HepG2 (cell line): Measurements from ENCODE around the gene PTPRU. TPM values are rescaled to one million over a fixed set of nuclear protein-coding genes. Genes with fewer than 3 reads are reported as not detected.

Experiments used
- ATAC-seq: fragments of 200-7000 bp; cut with Tn5 transposase; 3 replicates; pipeline ENCODE4 v1.9.1; 2020; ENCODE audit warnings: mild to moderate bottlenecking, moderate library complexity
- BruUV-seq: library from RNA; stranded (reverse); fragments of 400-500 nt; replicated peaks from 2 replicates; lab custom pipeline; 2021; lab: Mats Ljungman, UMichigan
- CTCF ChIA-PET: fragments of 300-600 bp; formaldehyde crosslinking; extraction: SDS; loops from one replicate; lab custom pipeline; 2021; ENCODE audit warnings: low total read pairs, inconsistent platforms, low intra/inter-chr PET ratio; lab: Yijun Ruan, JAX
- POLR2A ChIA-PET: fragments of 350-600 bp; sonication (Branson Sonifier 250); formaldehyde crosslinking; loops from one replicate; lab custom pipeline; 2020; ENCODE audit warnings: antibody characterized with exemption, inconsistent platforms; lab: Yijun Ruan, JAX
- DNase-seq: peaks from one replicate; pipeline ENCODE4 v3.0.0-alpha.2; 2015; ENCODE audit warnings: low spot score
- FAIRE-seq: peaks from 3 replicates; lab custom pipeline; 2011; peaks lifted over from hg19 to GRCh38; lab: Jason Lieb, UNC
- H2AFZ ChIP-seq: one replicate; pipeline ENCODE4 v1.6.1; 2011; ENCODE audit warnings: low read length, inconsistent platforms
- H3K27ac ChIP-seq: fragments of 300-600 bp; 3 replicates; pipeline ENCODE4 v1.8.0; 2011; ENCODE audit warnings: mixed run types, mild to moderate bottlenecking, mixed read lengths, low read length, inconsistent platforms; ENCODE audit not compliant: insufficient read depth; ENCODE audit errors: extremely low read length
- H3K27me3 ChIP-seq, 2 experiments: fragments of 200-600 bp in 1 of 2; 2 replicates in 1 of 2; 3 replicates in 1 of 2; pipeline versions ENCODE4 v1.6.0 to v1.8.0; 2011; ENCODE audit warnings: low read length in 2 of 2, mild to moderate bottlenecking in 2 of 2, moderate library complexity in 2 of 2, inconsistent platforms in 1 of 2; ENCODE audit not compliant: insufficient read depth in 2 of 2, control insufficient read depth in 1 of 2
- H3K36me3 ChIP-seq, 2 experiments: fragments of 200-600 bp in 1 of 2; replicated peaks in 1 of 2; 2 replicates in 1 of 2; 3 replicates in 1 of 2; pipeline versions ENCODE4 v1.5.1 to v1.8.0; 2011; ENCODE audit warnings: low read length in 2 of 2, inconsistent platforms in 1 of 2; ENCODE audit not compliant: insufficient read depth in 2 of 2, control insufficient read depth in 1 of 2
- H3K4me1 ChIP-seq: 2 replicates; pipeline ENCODE4 v1.5.1; 2012; ENCODE audit warnings: low read length, inconsistent platforms; ENCODE audit not compliant: insufficient read depth
- H3K4me2 ChIP-seq: 2 replicates; pipeline ENCODE4 v1.6.0; 2011; ENCODE audit warnings: low read depth, low read length, inconsistent platforms
- H3K4me3 ChIP-seq, 3 experiments: fragments of 200-600 bp in 1 of 3; sonication (generic), shearing (Covaris generic) in 1 of 3; replicated peaks in 1 of 3; 2 replicates each; pipeline ENCODE4 v1.5.1; 2011 to 2016; ENCODE audit warnings: low read length in 3 of 3, inconsistent platforms in 2 of 3, low read depth in 2 of 3, mild to moderate bottlenecking in 2 of 3, control low read depth in 1 of 3, mixed read lengths in 1 of 3; ENCODE audit not compliant: insufficient read depth in 1 of 3
- H3K79me2 ChIP-seq: one replicate; pipeline ENCODE4 v1.6.1; 2011; ENCODE audit warnings: low read length, inconsistent platforms; ENCODE audit not compliant: insufficient read depth
- H3K9ac ChIP-seq: 2 replicates; pipeline ENCODE4 v1.6.0; 2011; ENCODE audit warnings: mild to moderate bottlenecking, low read depth, low read length, inconsistent platforms; ENCODE audit not compliant: insufficient read depth
- H3K9me3 ChIP-seq: 2 replicates; pipeline ENCODE4 v1.5.1; 2012; ENCODE audit warnings: mild to moderate bottlenecking, low read length
- H4K20me1 ChIP-seq: 2 replicates; pipeline ENCODE4 v1.6.0; 2011; ENCODE audit warnings: inconsistent platforms, mild to moderate bottlenecking, low read length, moderate library complexity; ENCODE audit not compliant: insufficient read depth
- CHD2 ChIP-seq: IDR thresholded peaks from 2 replicates; pipeline ENCODE4 v1.6.1; 2011; ENCODE audit warnings: low read depth, low read length, improper control_type of control experiment
- GLI4 ChIP-seq: sonication (generic); formaldehyde crosslinking; IDR thresholded peaks from 2 replicates; pipeline ENCODE4 v1.5.1; 2020; ENCODE audit warnings: missing genetic modification reagents, mild to moderate bottlenecking, moderate library complexity, borderline replicate concordance
- IKZF1 ChIP-seq: fragments of 450-650 bp; IDR thresholded peaks from 2 replicates; pipeline ENCODE4 v1.7.1; 2016
- JARID2 ChIP-seq: sonication (generic); formaldehyde crosslinking; IDR thresholded peaks from 2 replicates; pipeline ENCODE4 v1.8.1; 2023; ENCODE audit warnings: missing genetic modification reagents, inconsistent platforms; ENCODE audit not compliant: insufficient replicate concordance
- MEIS1 ChIP-seq: sonication (generic); formaldehyde crosslinking; IDR thresholded peaks from 2 replicates; pipeline ENCODE4 v1.9.0; 2021; ENCODE audit warnings: mild to moderate bottlenecking, missing genetic modification reagents, moderate library complexity, borderline replicate concordance
- SIN3A ChIP-seq: IDR thresholded peaks from 2 replicates; pipeline ENCODE4 v1.6.1; 2011; ENCODE audit warnings: low read depth, mild to moderate bottlenecking, control low read depth, low read length, borderline replicate concordance
- ZFX ChIP-seq: sonication (generic); formaldehyde crosslinking; IDR thresholded peaks from 2 replicates; pipeline ENCODE4 v1.4.0; 2020; ENCODE audit warnings: mild to moderate bottlenecking, low read depth, missing genetic modification reagents, moderate library complexity
- ZMYM4 ChIP-seq: sonication (generic); formaldehyde crosslinking; IDR thresholded peaks from 2 replicates; pipeline ENCODE4 v1.8.1; 2023; ENCODE audit warnings: mild to moderate bottlenecking, missing genetic modification reagents
- ZNF101 ChIP-seq: sonication (generic); formaldehyde crosslinking; IDR thresholded peaks from 2 replicates; pipeline ENCODE4 v1.4.0; 2020; ENCODE audit warnings: mild to moderate bottlenecking, low read depth, missing genetic modification reagents, borderline replicate concordance
- ZNF207 ChIP-seq: fragments of 450-650 bp; IDR thresholded peaks from 2 replicates; pipeline ENCODE4 v1.6.1; 2016; ENCODE audit warnings: antibody characterized with exemption, borderline replicate concordance
- ZNF225 ChIP-seq: sonication (generic); formaldehyde crosslinking; IDR thresholded peaks from 2 replicates; pipeline ENCODE4 v1.4.0; 2020; ENCODE audit warnings: mild to moderate bottlenecking, missing genetic modification reagents
- ZNF652 ChIP-seq: IDR thresholded peaks from 2 replicates; pipeline ENCODE4 v1.6.1; 2016; ENCODE audit warnings: low read depth, borderline replicate concordance
- ZNF713 ChIP-seq: sonication (generic); formaldehyde crosslinking; IDR thresholded peaks from 2 replicates; pipeline ENCODE4 v1.4.0; 2020; ENCODE audit warnings: mild to moderate bottlenecking, missing genetic modification reagents
- WGBS: methylation state at CpG from one replicate; pipeline ENCODE4 v1.1.6; 2017; ENCODE audit warnings: low lambda C conversion rate; 5-methylcytosine and 5-hydroxymethylcytosine counted together
- in situ Hi-C: cut with HindIII; loops from 2 replicates; pipeline ENCODE4 v1.10.0; 2017; ENCODE audit warnings: low pct_unique_long_range_greater_than_20kb; ENCODE audit not compliant: extremely low pct_ligation_motif_present
- intact Hi-C: fragments of 100-400 bp; cut with micrococcal nuclease; formaldehyde crosslinking; loops from one replicate; pipeline ENCODE4 v1.10.0; 2022; ENCODE audit not compliant: unreplicated experiment
- polyA plus RNA-seq, 8 experiments: library from polyadenylated mRNA; depleted of rRNA in 3 of 8; stranded (reverse) in 7 of 8; unstranded in 1 of 8; fragments of >200 nt; fragmentation: Illumina TruSeq in 4 of 8; extraction: Trizol in 4 of 8; gene quantifications; 2 replicates each; pipeline versions ENCODE4 v1.2.1 to v1.2.3, GENCODE V29; 2011 to 2016; ENCODE audit warnings: low read depth in 4 of 8, missing spikeins in 1 of 8, mixed read lengths in 1 of 8; ENCODE audit not compliant: insufficient read depth in 1 of 8
- total RNA-seq, 5 experiments: library from RNA; depleted of rRNA; stranded (reverse); fragments of >200 nt; fragmentation: Illumina TruSeq; extraction: Trizol; gene quantifications; 2 replicates each; pipeline ENCODE4 v1.2.3, GENCODE V29; 2016; ENCODE audit warnings: low read depth in 1 of 5

PTPRU gene
- total and polyA plus RNA-seq, 2 of the 13 experiments (the other 11 are each of a cell fraction or from before 2014, with no cell fraction given): 21.6 to 22.3 TPM

- Histone ChIP-seq H3K79me2 (no peaks in the 10 kb centered on the region), H3K9ac (no peak overlapping the region), H4K20me1 (no peaks in the 10 kb centered on the region), H3K4me3 (no peak overlapping the region), H3K36me3 (peaks cover 7 to 24% of the 10 kb centered on the region in 2 experiments; a peak in 4 of 5 replicates), H3K4me1 (peaks cover 15% of the 10 kb centered on the region), H3K27ac (no peak overlapping the region), H3K27me3 (no peaks in the 10 kb centered on the region), H3K9me3 (no peaks in the 10 kb centered on the region), H2AFZ (no peak overlapping the region), H3K4me2 (no peak overlapping the region)
- 95% methylated on average over 8 of the region's 8 CpGs for WGBS
- intact Hi-C loops (no loop called here), in situ Hi-C loops (no loop called here)
- no TSS peak for BruUV-seq
- no peak for FAIRE-seq
- CTCF ChIA-PET: no interaction called here
- POLR2A ChIA-PET: no interaction called here
- TF ChIP-seq JARID2 (CRISPR knock-in tag) (no peak), ZNF101 (CRISPR knock-in tag) (no peak), GLI4 (no peak), ZNF652 (CRISPR knock-in tag) (no peak), ZNF713 (CRISPR knock-in tag) (no peak), ZNF225 (no peak), ZMYM4 (no peak), IKZF1 (no peak), ZNF207 (no peak), MEIS1 (no peak)
- TF ChIP-seq, all 625 proteins: peak for 0
- DNase-seq: no peak
- ATAC-seq: no peak
These were observed 42.4 kb upstream of the PTPRU start for GRCh38 chr1:29193879-29194455.

DNA sequence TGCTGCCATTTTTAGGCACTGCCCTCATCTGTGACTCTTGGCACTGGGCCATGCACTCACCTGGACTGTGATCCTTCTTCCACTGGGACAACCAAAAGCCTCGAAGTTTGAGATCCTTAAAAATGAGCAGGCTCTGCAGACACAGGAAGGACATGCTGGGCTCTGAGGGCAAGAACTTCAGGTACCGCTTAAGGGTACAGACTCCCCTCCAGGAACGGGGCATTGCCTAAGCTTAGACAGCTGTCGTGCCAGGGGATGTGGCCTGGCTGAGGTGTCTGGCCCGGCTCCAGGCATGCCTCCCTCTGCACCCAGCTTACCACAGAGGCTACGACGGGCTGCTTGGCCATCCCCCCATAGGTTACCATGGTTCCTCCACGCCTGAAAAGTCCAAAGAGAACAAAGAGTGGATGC, 40.4 kb upstream of the PTPRU start:
- FAIRE-seq (no peak), ATAC-seq (no peak), DNase-seq (no peak)
- H3K4me3 ChIP-seq: no peak overlapping the region
- intact Hi-C loops: no loop called here
- POLR2A ChIA-PET: interaction anchor here (2.4 kb wide), 1 partner anchor 14 kb away, joined by 30 read pairs; the partner anchor contains the start of gene SRSF4
- peaks cover 15% of the 10 kb centered on the region for H3K4me1 ChIP-seq
- H3K27ac ChIP-seq: no peak overlapping the region
- H3K79me2 ChIP-seq: no peaks in the 10 kb centered on the region
- H2AFZ ChIP-seq: no peak overlapping the region
- no peak overlapping the region for H3K9ac ChIP-seq
- H3K27me3 ChIP-seq: no peaks in the 10 kb centered on the region
- CTCF ChIA-PET: no interaction called here
- no peaks in the 10 kb centered on the region for H3K9me3 ChIP-seq
- H3K36me3 ChIP-seq: peaks cover 13 to 34% of the 10 kb centered on the region in 2 experiments
- no peak overlapping the region for H3K4me2 ChIP-seq
- no TSS peak for BruUV-seq
- H4K20me1 ChIP-seq: no peaks in the 10 kb centered on the region
- 84% methylated on average over 6 of the region's 8 CpGs for WGBS
- in situ Hi-C loops: loop anchor here (5.0 kb wide), 1 partner anchor 314 kb away; no protein-coding TSS in a partner anchor
- TF ChIP-seq CHD2: no peak
- TF ChIP-seq SIN3A: no peak
- TF ChIP-seq ZFX (CRISPR knock-in tag): no peak
